Neural cell (in vitro differentiated cells): ENCODE data around the gene RSAD1. TPM values are rescaled to one million over a fixed set of nuclear protein-coding genes. Genes with fewer than 3 reads are reported as not detected.

ENCODE experiments used
- H2AFZ ChIP-seq: fragments of 200-600, 300-800 bp; sonication (generic), shearing (Covaris generic); 2 replicates; pipeline ENCODE4 v1.6.0; 2014; ENCODE audit warnings: low read depth, mild to moderate bottlenecking, antibody characterized with exemption, low read length, moderate library complexity
- H3F3A ChIP-seq: fragments of 200-600 bp; shearing (Covaris generic); 2 replicates; pipeline ENCODE4 v1.6.1; 2016; ENCODE audit warnings: mild to moderate bottlenecking, moderate library complexity, mixed read lengths, antibody characterized with exemption, low read length; ENCODE audit not compliant: insufficient read depth, poor library complexity, severe bottlenecking
- H3K27ac ChIP-seq: fragments of 200-600, 300-800 bp; sonication (generic), shearing (Covaris generic); 2 replicates; pipeline ENCODE4 v1.5.1; 2014; ENCODE audit warnings: mild to moderate bottlenecking, low read length, moderate library complexity
- H3K27me3 ChIP-seq: fragments of 300-800, 200-600 bp; sonication (generic), shearing (Covaris generic); 2 replicates; pipeline ENCODE4 v1.6.0; 2014; ENCODE audit warnings: mild to moderate bottlenecking, low read depth, low read length, moderate library complexity; ENCODE audit not compliant: insufficient read depth
- H3K36me3 ChIP-seq: fragments of 300-800, 200-600 bp; sonication (generic), shearing (Covaris generic); 2 replicates; pipeline ENCODE4 v1.5.1; 2014; ENCODE audit warnings: mild to moderate bottlenecking, antibody characterized with exemption, low read length, moderate library complexity; ENCODE audit not compliant: insufficient read depth
- H3K4me2 ChIP-seq: fragments of 300-800, 200-600 bp; sonication (generic), shearing (Covaris generic); 2 replicates; pipeline ENCODE4 v1.6.0; 2014; ENCODE audit warnings: mild to moderate bottlenecking, low read length
- H3K4me3 ChIP-seq: fragments of 300-800, 200-600 bp; sonication (generic), shearing (Covaris generic); 2 replicates; pipeline ENCODE4 v1.5.1; 2014; ENCODE audit warnings: mild to moderate bottlenecking, low read length, moderate library complexity
- H3K79me2 ChIP-seq: fragments of 200-600 bp; shearing (Covaris generic); replicated peaks from 2 replicates; pipeline ENCODE4 v1.6.0; 2014; ENCODE audit warnings: mild to moderate bottlenecking, low read length, moderate library complexity; ENCODE audit not compliant: insufficient read depth
- H3K9ac ChIP-seq: fragments of 300-800, 200-600 bp; sonication (generic), shearing (Covaris generic); 2 replicates; pipeline ENCODE4 v1.6.1; 2016; ENCODE audit warnings: mild to moderate bottlenecking, low read length, mixed read lengths
- H3K9me2 ChIP-seq: fragments of 200-600 bp; shearing (Covaris generic); 2 replicates; pipeline ENCODE4 v1.6.1; 2016; ENCODE audit warnings: mild to moderate bottlenecking, low read length, mixed read lengths; ENCODE audit not compliant: insufficient read depth
- H3K9me3 ChIP-seq: fragments of 200-600, 300-800 bp; sonication (generic), shearing (Covaris generic); 2 replicates; pipeline ENCODE4 v1.6.1; 2016; ENCODE audit warnings: mild to moderate bottlenecking, mixed run types, low read length, moderate library complexity, mixed read lengths
- H4K20me1 ChIP-seq: fragments of 200-600 bp; shearing (Covaris generic); 2 replicates; pipeline ENCODE4 v1.6.1; 2016; ENCODE audit warnings: mild to moderate bottlenecking, mixed run types; ENCODE audit not compliant: insufficient read depth
- EP300 ChIP-seq: fragments of 450-650 bp; conservative IDR thresholded peaks from 2 replicates; pipeline ENCODE4 v1.6.1; 2014; ENCODE audit warnings: antibody characterized with exemption, mild to moderate bottlenecking, moderate library complexity; ENCODE audit not compliant: poor library complexity, severe bottlenecking
- EZH2 ChIP-seq: fragments of 200-600, 300-800 bp; shearing (Covaris generic), sonication (generic); IDR thresholded peaks from 2 replicates; pipeline ENCODE4 v1.6.1; 2014; ENCODE audit warnings: antibody characterized with exemption, low read length, borderline replicate concordance, mild to moderate bottlenecking; ENCODE audit not compliant: insufficient read depth, poor library complexity, severe bottlenecking
- MXI1 ChIP-seq: fragments of 450-650 bp; conservative IDR thresholded peaks from 2 replicates; pipeline ENCODE4 v1.6.1; 2014; ENCODE audit warnings: antibody characterized with exemption, mild to moderate bottlenecking; ENCODE audit not compliant: poor library complexity, severe bottlenecking
- POLR2AphosphoS5 ChIP-seq: IDR thresholded peaks from 2 replicates; pipeline ENCODE4 v1.6.1; 2012
- RAD21 ChIP-seq: fragments of 450-650 bp; conservative IDR thresholded peaks from 2 replicates; pipeline ENCODE4 v1.6.1; 2014; ENCODE audit warnings: antibody characterized with exemption, mild to moderate bottlenecking, moderate library complexity
- SMC3 ChIP-seq: fragments of 450-650 bp; conservative IDR thresholded peaks from 2 replicates; pipeline ENCODE4 v1.6.1; 2014; ENCODE audit warnings: antibody characterized with exemption, mild to moderate bottlenecking, moderate library complexity; ENCODE audit not compliant: poor library complexity
- TAF1 ChIP-seq: IDR thresholded peaks from 2 replicates; pipeline ENCODE4 v1.6.1; 2012; ENCODE audit warnings: low read depth
- polyA plus RNA-seq: library from polyadenylated mRNA; depleted of rRNA; stranded (reverse); fragments of >200 nt; gene quantifications from 2 replicates; pipeline ENCODE4 v1.2.3, GENCODE V29; 2014
- TF ChIP-seq, protein P1 (sequence below): IDR thresholded peaks from 2 replicates; pipeline ENCODE4 v1.6.1; 2012; ENCODE audit warnings: borderline replicate concordance
- TF ChIP-seq, protein P2 (sequence below): fragments of 450-650 bp; IDR thresholded peaks from 2 replicates; pipeline ENCODE4 v1.5.1; 2014; ENCODE audit warnings: antibody characterized with exemption, mild to moderate bottlenecking, moderate library complexity; ENCODE audit not compliant: poor library complexity, severe bottlenecking

Gene RSAD1
- polyA plus RNA-seq, 1 donor from 2014 or later: 61.9 TPM

DNA sequence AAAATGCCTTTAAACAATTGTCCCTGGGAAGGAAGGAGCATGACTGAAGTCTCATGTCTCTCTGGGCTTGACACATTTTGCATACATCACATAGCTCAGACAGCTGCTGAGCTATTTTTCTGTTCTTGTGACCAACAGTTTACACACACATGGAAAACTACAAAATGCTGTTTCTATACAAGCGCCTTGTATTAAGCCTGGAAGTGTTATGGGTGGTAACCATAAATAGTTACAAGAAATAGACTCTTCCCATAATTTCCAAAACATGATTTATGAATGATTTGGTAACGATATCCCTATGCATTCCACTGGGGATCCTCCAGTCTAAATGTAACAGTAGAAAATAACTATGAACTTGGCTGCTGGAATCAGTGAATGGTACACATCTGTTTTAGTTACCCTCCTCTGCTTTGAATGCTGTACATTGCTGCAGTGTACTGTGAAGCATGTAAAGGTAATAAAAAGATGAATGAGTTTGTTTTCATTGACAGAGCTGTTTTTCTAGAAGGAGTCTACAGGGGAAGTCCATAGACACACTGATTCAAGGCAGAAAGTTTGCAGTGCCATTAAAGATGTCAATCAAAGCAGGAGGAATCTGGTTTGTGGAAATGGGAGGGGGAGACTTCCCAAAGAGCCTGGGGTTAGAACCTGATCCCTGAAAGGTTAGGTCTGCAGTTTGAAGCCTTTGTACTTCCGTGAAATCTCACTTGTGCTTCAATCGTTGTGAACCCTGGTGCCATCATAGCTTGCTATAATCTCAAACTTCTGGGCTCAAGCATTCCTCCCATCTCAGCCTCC lies 47.6 kb upstream of the RSAD1 start:
- Histone ChIP-seq H3K4me2 (no peak overlapping the region), H3K79me2 (no peaks in the 10 kb centered on the region), H4K20me1 (no peaks in the 10 kb centered on the region), H3K27me3 (peaks cover 2% of the 10 kb centered on the region), H3F3A (no peaks in the 10 kb centered on the region), H2AFZ (no peak overlapping the region), H3K9me3 (no peaks in the 10 kb centered on the region), H3K27ac (no peak overlapping the region), H3K9me2 (no peaks in the 10 kb centered on the region), H3K9ac (no peak overlapping the region), H3K4me3 (no peak overlapping the region), H3K36me3 (no peaks in the 10 kb centered on the region)
- no peak for TF ChIP-seq RAD21
- TF ChIP-seq EZH2: no peak
- TF ChIP-seq, protein P1, sequence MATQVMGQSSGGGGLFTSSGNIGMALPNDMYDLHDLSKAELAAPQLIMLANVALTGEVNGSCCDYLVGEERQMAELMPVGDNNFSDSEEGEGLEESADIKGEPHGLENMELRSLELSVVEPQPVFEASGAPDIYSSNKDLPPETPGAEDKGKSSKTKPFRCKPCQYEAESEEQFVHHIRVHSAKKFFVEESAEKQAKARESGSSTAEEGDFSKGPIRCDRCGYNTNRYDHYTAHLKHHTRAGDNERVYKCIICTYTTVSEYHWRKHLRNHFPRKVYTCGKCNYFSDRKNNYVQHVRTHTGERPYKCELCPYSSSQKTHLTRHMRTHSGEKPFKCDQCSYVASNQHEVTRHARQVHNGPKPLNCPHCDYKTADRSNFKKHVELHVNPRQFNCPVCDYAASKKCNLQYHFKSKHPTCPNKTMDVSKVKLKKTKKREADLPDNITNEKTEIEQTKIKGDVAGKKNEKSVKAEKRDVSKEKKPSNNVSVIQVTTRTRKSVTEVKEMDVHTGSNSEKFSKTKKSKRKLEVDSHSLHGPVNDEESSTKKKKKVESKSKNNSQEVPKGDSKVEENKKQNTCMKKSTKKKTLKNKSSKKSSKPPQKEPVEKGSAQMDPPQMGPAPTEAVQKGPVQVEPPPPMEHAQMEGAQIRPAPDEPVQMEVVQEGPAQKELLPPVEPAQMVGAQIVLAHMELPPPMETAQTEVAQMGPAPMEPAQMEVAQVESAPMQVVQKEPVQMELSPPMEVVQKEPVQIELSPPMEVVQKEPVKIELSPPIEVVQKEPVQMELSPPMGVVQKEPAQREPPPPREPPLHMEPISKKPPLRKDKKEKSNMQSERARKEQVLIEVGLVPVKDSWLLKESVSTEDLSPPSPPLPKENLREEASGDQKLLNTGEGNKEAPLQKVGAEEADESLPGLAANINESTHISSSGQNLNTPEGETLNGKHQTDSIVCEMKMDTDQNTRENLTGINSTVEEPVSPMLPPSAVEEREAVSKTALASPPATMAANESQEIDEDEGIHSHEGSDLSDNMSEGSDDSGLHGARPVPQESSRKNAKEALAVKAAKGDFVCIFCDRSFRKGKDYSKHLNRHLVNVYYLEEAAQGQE: no peak

DNA sequence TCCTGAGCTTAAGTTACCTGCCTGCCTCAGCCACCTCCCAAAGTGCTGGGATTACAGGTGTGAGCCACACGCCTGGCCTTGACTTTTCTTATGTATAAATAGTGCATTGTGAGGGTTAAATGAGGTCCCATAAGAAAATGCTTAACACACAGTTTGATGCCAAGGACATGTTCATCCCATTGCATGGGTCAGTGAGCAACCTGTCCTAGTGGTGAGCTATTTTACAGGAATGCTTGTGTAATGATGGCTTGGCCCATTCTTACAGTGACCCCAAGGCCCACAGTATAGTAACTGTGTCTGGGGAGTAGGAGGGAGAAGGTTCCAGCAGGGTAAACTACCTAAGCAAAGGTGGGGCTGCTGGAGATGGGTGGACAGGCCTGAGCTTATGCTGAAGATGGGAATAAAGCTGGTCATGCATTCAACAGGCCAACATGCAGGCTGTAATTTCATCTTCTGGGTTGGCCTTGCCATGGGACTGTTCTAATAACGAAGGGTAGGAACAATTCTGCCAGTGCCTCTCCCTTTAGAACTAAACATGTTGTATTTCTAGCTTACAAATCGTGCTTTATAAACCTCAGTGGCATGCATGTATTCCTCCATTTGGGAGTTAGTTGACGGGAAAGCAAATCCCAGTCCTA lies 46.4 kb upstream of the RSAD1 start:
- H4K20me1 ChIP-seq: no peaks in the 10 kb centered on the region

More for the DNA sequence above, 46.4 kb upstream of the RSAD1 start:
- H3K9me2 ChIP-seq: no peaks in the 10 kb centered on the region
- no peak overlapping the region for H3K9ac ChIP-seq
- H3K27me3 ChIP-seq: no peaks in the 10 kb centered on the region
- no peaks in the 10 kb centered on the region for H3K9me3 ChIP-seq
- H3K79me2 ChIP-seq: no peaks in the 10 kb centered on the region
- no peak for TF ChIP-seq EP300
- TF ChIP-seq, protein P2, sequence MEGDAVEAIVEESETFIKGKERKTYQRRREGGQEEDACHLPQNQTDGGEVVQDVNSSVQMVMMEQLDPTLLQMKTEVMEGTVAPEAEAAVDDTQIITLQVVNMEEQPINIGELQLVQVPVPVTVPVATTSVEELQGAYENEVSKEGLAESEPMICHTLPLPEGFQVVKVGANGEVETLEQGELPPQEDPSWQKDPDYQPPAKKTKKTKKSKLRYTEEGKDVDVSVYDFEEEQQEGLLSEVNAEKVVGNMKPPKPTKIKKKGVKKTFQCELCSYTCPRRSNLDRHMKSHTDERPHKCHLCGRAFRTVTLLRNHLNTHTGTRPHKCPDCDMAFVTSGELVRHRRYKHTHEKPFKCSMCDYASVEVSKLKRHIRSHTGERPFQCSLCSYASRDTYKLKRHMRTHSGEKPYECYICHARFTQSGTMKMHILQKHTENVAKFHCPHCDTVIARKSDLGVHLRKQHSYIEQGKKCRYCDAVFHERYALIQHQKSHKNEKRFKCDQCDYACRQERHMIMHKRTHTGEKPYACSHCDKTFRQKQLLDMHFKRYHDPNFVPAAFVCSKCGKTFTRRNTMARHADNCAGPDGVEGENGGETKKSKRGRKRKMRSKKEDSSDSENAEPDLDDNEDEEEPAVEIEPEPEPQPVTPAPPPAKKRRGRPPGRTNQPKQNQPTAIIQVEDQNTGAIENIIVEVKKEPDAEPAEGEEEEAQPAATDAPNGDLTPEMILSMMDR: no peak
- TF ChIP-seq POLR2AphosphoS5: no peak
- no peak for TF ChIP-seq RAD21
- no peak for TF ChIP-seq TAF1
- TF ChIP-seq, protein P1: no peak
- TF ChIP-seq MXI1: no peak
- TF ChIP-seq EZH2: no peak
- no peak for TF ChIP-seq SMC3
- H3K4me2 ChIP-seq: no peak overlapping the region
- no peak overlapping the region for H3K27ac ChIP-seq
- no peak overlapping the region for H2AFZ ChIP-seq
- no peaks in the 10 kb centered on the region for H3K36me3 ChIP-seq
- H3K4me3 ChIP-seq: no peak overlapping the region
- no peaks in the 10 kb centered on the region for H3F3A ChIP-seq
